ENCODE data around the gene RFT1.
A peak's percentile ranks its signal among the peaks of the same experiment; 100 is the strongest.

RFT1 gene

GRCh38 chr3:53043738-53044137 is 86.5 kb downstream of the RFT1 start:
- POLR2A ChIA-PET = interaction anchor here (0.5 to 2.9 kb wide), 2 partner anchors 17 to 31 kb away, joined by 3 to 12 read pairs; no protein-coding TSS in a partner anchor
- no peak for DNase-seq (ENCODE audit: extremely low spot score)
- no peak for TF ChIP-seq FOXK2 (IDR thresholded peaks at IDR 0.05)
- TF ChIP-seq ARNT (IDR thresholded peaks at IDR 0.05) = no peak
- TF ChIP-seq L3MBTL2 (conservative IDR thresholded peaks at IDR 0.05) = no peak
- no peak for TF ChIP-seq FOXA1 (IDR thresholded peaks at IDR 0.05)
- TF ChIP-seq SP1 (IDR thresholded peaks at IDR 0.05) = no peak
- no peak for TF ChIP-seq ZNF384 (IDR thresholded peaks at IDR 0.05)
- TF ChIP-seq HDGF (IDR thresholded peaks at IDR 0.05; ENCODE audit: borderline replicate concordance) = no peak
- no peak for TF ChIP-seq FOXM1 (IDR thresholded peaks at IDR 0.05; ENCODE audit: borderline replicate concordance)
- TF ChIP-seq SUZ12 (IDR thresholded peaks at IDR 0.05) = no peak
- no peak for TF ChIP-seq CTBP1 (IDR thresholded peaks at IDR 0.05; ENCODE audit: borderline replicate concordance)
- TF ChIP-seq LEF1 (IDR thresholded peaks at IDR 0.05; ENCODE audit: borderline replicate concordance) = no peak
- TF ChIP-seq ELF4 (IDR thresholded peaks at IDR 0.05) = no peak
- no peak for TF ChIP-seq TARDBP (IDR thresholded peaks at IDR 0.05)
- TF ChIP-seq PKNOX1 (IDR thresholded peaks at IDR 0.05) = no peak
- no peak for TF ChIP-seq NFRKB (IDR thresholded peaks at IDR 0.05)
- CTCF ChIA-PET = no interaction called here

- CTCF ChIA-PET = no interaction called here
- TF ChIP-seq SUZ12 (IDR thresholded peaks at IDR 0.05) (no peak), LEF1 (IDR thresholded peaks at IDR 0.05; ENCODE audit: borderline replicate concordance) (no peak), L3MBTL2 (conservative IDR thresholded peaks at IDR 0.05) (no peak), FOXK2 (IDR thresholded peaks at IDR 0.05) (no peak), ARNT (IDR thresholded peaks at IDR 0.05) (no peak)
- POLR2A ChIA-PET = interaction anchor here (2.9 kb wide), 1 partner anchor 16 kb away, joined by 12 read pairs; no protein-coding TSS in a partner anchor
- no peak for DNase-seq (ENCODE audit: extremely low spot score)
Observed at GRCh38 chr3:53042651-53043050, 87.6 kb downstream of the RFT1 start.

- ChIA-PET CTCF (no interaction called here), POLR2A (no interaction called here)
- DNase-seq (ENCODE audit: extremely low spot score) = no peak
- TF ChIP-seq ZNF384 (IDR thresholded peaks at IDR 0.05) = peak; percentile 58; the same call in 1 of the 2 replicates
- TF ChIP-seq TARDBP (IDR thresholded peaks at IDR 0.05) = no peak
- no peak for TF ChIP-seq LEF1 (IDR thresholded peaks at IDR 0.05; ENCODE audit: borderline replicate concordance)
- TF ChIP-seq HDGF (IDR thresholded peaks at IDR 0.05; ENCODE audit: borderline replicate concordance) = no peak
- TF ChIP-seq FOXM1 (IDR thresholded peaks at IDR 0.05; ENCODE audit: borderline replicate concordance) = no peak
- no peak for TF ChIP-seq NFRKB (IDR thresholded peaks at IDR 0.05)
- no peak for TF ChIP-seq SUZ12 (IDR thresholded peaks at IDR 0.05)
- TF ChIP-seq CTBP1 (IDR thresholded peaks at IDR 0.05; ENCODE audit: borderline replicate concordance) = no peak
Observed at GRCh38 chr3:53040351-53040820, 89.8 kb downstream of the RFT1 start.

GRCh38 chr3:53039376-53039752 is 90.9 kb downstream of the RFT1 start:
- no peak for DNase-seq (ENCODE audit: extremely low spot score)
- CTCF ChIA-PET = no interaction called here
- POLR2A ChIA-PET = no interaction called here
- TF ChIP-seq FOXK2 (IDR thresholded peaks at IDR 0.05) (no peak), NFRKB (IDR thresholded peaks at IDR 0.05) (no peak), ELF4 (IDR thresholded peaks at IDR 0.05) (no peak), SP1 (IDR thresholded peaks at IDR 0.05) (no peak)

- TF ChIP-seq TARDBP (IDR thresholded peaks at IDR 0.05) (no peak), LEF1 (IDR thresholded peaks at IDR 0.05; ENCODE audit: borderline replicate concordance) (no peak), BHLHE40 (IDR thresholded peaks at IDR 0.05; ENCODE audit: borderline replicate concordance) (no peak), PKNOX1 (IDR thresholded peaks at IDR 0.05) (no peak), FOXM1 (IDR thresholded peaks at IDR 0.05; ENCODE audit: borderline replicate concordance) (no peak), SP1 (IDR thresholded peaks at IDR 0.05) (no peak), CTBP1 (IDR thresholded peaks at IDR 0.05; ENCODE audit: borderline replicate concordance) (no peak), ARNT (IDR thresholded peaks at IDR 0.05) (no peak), FOXK2 (IDR thresholded peaks at IDR 0.05) (no peak)
- POLR2A ChIA-PET = no interaction called here
- DNase-seq (ENCODE audit: extremely low spot score) = no peak
- CTCF ChIA-PET = no interaction called here
Observed at GRCh38 chr3:53038679-53039375, 91.4 kb downstream of the RFT1 start.
